Stimulated activated CD4-positive, alpha-beta T cell treated with anti-CD3 and anti-CD28 coated beads, TNF-alpha, amount 100 ng/mL, for 24 hours (primary cell): ENCODE results near the gene ETS2.

Experiments used
- DNase-seq, 3 experiments: peaks; one replicate each; pipeline ENCODE4 v3.0.0-alpha.2; 2020; ENCODE audit warnings: low read depth in 3 of 3

ETS2 gene

GRCh38 chr21:38805328-38806152, at the start of gene ETS2:
ETS2 (plus strand) TSS chr21:38805929; CDS start chr21:38810035, 4,106 bp downstream.
- DNase-seq, result peak; percentile 51 to 77 (median 64)

GRCh38 chr21:38756746-38757145, 49.0 kb upstream of the ETS2 start:
- no peak for DNase-seq

- DNase-seq, result no peak
Measured at GRCh38 chr21:38758501-38759214, 47.1 kb upstream of the ETS2 start.

- no peak for DNase-seq
Measured at GRCh38 chr21:38759413-38759812, 46.3 kb upstream of the ETS2 start.

- no peak for DNase-seq
Measured at GRCh38 chr21:38760017-38760761, 45.5 kb upstream of the ETS2 start.

GRCh38 chr21:38760762-38761155, 45.0 kb upstream of the ETS2 start:
- no peak for DNase-seq

- DNase-seq, result no peak
Measured at GRCh38 chr21:38761531-38761930, 44.2 kb upstream of the ETS2 start.

GRCh38 chr21:38765056-38765455, 40.7 kb upstream of the ETS2 start:
- no peak for DNase-seq

- DNase-seq, result peak; percentile 35 to 52 (median 51)
Measured at GRCh38 chr21:38766987-38767722, 38.6 kb upstream of the ETS2 start.

- peak; percentile 49 to 72 (median 55) for DNase-seq
Measured at GRCh38 chr21:38768471-38769063, 37.2 kb upstream of the ETS2 start.

GRCh38 chr21:38769191-38769780, 36.4 kb upstream of the ETS2 start:
- no peak for DNase-seq

- no peak for DNase-seq
Measured at GRCh38 chr21:38770660-38771059, 35.1 kb upstream of the ETS2 start.

GRCh38 chr21:38771536-38771935, 34.2 kb upstream of the ETS2 start:
- DNase-seq, result no peak

GRCh38 chr21:38772646-38773045, 33.1 kb upstream of the ETS2 start:
- no peak for DNase-seq

GRCh38 chr21:38773099-38774061, 32.3 kb upstream of the ETS2 start:
- peak in 1 of 3 experiments; percentile 36 for DNase-seq

GRCh38 chr21:38774152-38774551, 31.6 kb upstream of the ETS2 start:
- DNase-seq, result no peak

- no peak for DNase-seq
Measured at GRCh38 chr21:38774586-38775285, 31.0 kb upstream of the ETS2 start.

- no peak for DNase-seq
Measured at GRCh38 chr21:38775733-38776132, 30.0 kb upstream of the ETS2 start.

- DNase-seq, result no peak
Measured at GRCh38 chr21:38777015-38777414, 28.7 kb upstream of the ETS2 start.
